ENCODE results near the gene LDLRAD4. TPM values are rescaled to one million over a fixed set of nuclear protein-coding genes. Genes with fewer than 3 reads are reported as not detected.

The LDLRAD4 gene
- total and polyA plus RNA-seq, 9 of the 15 experiments (the other 6 are each of a cell fraction or from before 2014, with no cell fraction given): 0.01 TPM; not detected in 8

DNA sequence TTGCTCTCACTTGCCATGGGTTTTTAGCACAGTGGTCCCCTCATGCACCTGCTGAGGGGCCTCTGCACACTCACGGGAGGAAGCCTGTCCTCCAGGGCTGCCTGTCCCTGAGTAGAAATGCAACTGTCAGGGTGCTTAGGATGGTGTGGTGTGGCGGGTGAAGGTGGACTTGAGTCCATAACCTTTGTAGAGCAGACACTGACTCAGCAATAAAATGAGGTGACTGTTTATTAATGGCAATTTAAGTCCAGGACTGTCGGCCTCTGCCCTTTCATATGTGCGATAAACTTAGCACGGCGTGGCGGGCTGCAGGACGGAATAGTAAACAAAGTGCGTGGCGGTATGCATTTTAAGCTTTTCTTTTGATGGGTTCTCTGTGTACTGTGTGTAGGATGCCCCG, 188.2 kb downstream of the LDLRAD4 start (continued):
- TF ChIP-seq ARID1B (IDR thresholded peaks at IDR 0.05): no peak
- peak; percentile 57 for TF ChIP-seq ZNF316 (IDR thresholded peaks at IDR 0.05)
- TF ChIP-seq HCFC1 (IDR thresholded peaks at IDR 0.05; ENCODE audit: low read depth, low read length): no peak
- TF ChIP-seq, protein P1, sequence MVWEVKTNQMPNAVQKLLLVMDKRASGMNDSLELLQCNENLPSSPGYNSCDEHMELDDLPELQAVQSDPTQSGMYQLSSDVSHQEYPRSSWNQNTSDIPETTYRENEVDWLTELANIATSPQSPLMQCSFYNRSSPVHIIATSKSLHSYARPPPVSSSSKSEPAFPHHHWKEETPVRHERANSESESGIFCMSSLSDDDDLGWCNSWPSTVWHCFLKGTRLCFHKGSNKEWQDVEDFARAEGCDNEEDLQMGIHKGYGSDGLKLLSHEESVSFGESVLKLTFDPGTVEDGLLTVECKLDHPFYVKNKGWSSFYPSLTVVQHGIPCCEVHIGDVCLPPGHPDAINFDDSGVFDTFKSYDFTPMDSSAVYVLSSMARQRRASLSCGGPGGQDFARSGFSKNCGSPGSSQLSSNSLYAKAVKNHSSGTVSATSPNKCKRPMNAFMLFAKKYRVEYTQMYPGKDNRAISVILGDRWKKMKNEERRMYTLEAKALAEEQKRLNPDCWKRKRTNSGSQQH (CRISPR knock-in tag; IDR thresholded peaks at IDR 0.05): no peak
- TF ChIP-seq, protein P2, sequence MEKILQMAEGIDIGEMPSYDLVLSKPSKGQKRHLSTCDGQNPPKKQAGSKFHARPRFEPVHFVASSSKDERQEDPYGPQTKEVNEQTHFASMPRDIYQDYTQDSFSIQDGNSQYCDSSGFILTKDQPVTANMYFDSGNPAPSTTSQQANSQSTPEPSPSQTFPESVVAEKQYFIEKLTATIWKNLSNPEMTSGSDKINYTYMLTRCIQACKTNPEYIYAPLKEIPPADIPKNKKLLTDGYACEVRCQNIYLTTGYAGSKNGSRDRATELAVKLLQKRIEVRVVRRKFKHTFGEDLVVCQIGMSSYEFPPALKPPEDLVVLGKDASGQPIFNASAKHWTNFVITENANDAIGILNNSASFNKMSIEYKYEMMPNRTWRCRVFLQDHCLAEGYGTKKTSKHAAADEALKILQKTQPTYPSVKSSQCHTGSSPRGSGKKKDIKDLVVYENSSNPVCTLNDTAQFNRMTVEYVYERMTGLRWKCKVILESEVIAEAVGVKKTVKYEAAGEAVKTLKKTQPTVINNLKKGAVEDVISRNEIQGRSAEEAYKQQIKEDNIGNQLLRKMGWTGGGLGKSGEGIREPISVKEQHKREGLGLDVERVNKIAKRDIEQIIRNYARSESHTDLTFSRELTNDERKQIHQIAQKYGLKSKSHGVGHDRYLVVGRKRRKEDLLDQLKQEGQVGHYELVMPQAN (IDR thresholded peaks at IDR 0.05; ENCODE audit: borderline replicate concordance): no peak
- TF ChIP-seq MAFF (IDR thresholded peaks at IDR 0.05; ENCODE audit: low read length): peak; percentile 27; the same call in 1 of the 2 replicates
- no peak for TF ChIP-seq ELF4 (CRISPR knock-in tag; IDR thresholded peaks at IDR 0.05)
- TF ChIP-seq ZNF347 (CRISPR knock-in tag; IDR thresholded peaks at IDR 0.05; ENCODE audit: low read depth): no peak
- TF ChIP-seq ZNF282 (CRISPR knock-in tag; IDR thresholded peaks at IDR 0.05): no peak

DNA sequence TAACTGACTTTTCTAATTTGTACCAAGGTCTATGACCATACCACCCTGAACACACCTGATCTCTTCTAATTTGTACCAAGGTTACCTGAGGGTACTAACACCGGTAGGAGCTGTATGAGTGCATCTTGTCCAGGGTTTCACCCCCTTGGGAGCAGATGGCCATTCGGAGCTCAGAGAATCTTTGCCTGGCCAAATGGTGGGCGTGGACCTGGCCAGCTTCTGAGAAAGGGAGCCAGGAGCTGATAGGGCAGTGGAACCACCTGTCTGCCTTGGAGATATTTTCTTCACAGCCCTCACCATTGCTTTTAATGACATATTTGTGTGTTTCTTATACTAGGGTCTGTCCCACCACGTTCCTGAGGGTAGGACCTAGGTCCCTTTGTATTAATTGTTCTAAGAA, 188.9 kb downstream of the LDLRAD4 start:
- H3K9me3 ChIP-seq (replicated peaks; ENCODE audit: control insufficient read depth, insufficient read depth, low read depth, low read length): no peaks in the 10 kb centered on the region
- H3K4me1 ChIP-seq (replicated peaks in 1 of 2; ENCODE audit: control insufficient read depth in 2 of 2, insufficient read depth in 2 of 2, low read length in 2 of 2): no peaks in the 10 kb centered on the region
- no peak overlapping the region for H2AFZ ChIP-seq (ENCODE audit: low read depth, low read length)
- H3K4me3 ChIP-seq: no peak overlapping the region
- H3K9ac ChIP-seq (ENCODE audit: insufficient read depth in 1 of 2, low read depth in 2 of 2, low read length in 2 of 2): no peak overlapping the region
- H3K79me2 ChIP-seq (ENCODE audit: control insufficient read depth, insufficient read depth, low read length): no peaks in the 10 kb centered on the region
- intact Hi-C loops (cut with micrococcal nuclease): no loop called here
- H3K36me3 ChIP-seq (ENCODE audit: control insufficient read depth, insufficient read depth, low read length): no peaks in the 10 kb centered on the region
- BruUV-seq (replicated peaks): no TSS peak
- FAIRE-seq (no peak), DNase-seq (ENCODE audit: extremely low read depth in 1 of 4, low spot score in 3 of 4) (no peak), ATAC-seq (no peak)
- POLR2A ChIA-PET: no interaction called here
- CTCF ChIA-PET (ENCODE audit: low intra/inter-chr PET ratio): no interaction called here
- no peaks in the 10 kb centered on the region for H3K9me1 ChIP-seq (ENCODE audit: control insufficient read depth, insufficient read depth, low read length)
- WGBS (ENCODE audit: insufficient coverage, low coverage, missing lambda C conversion rate): 0% methylated on average over 4 of the region's 4 CpGs
- H3K27ac ChIP-seq (ENCODE audit: extremely low read depth, low read depth, low read length): no peak overlapping the region
- no peak overlapping the region for H3K4me2 ChIP-seq (ENCODE audit: insufficient read depth, low read length)
- in situ Hi-C loops (cut with MboI): no loop called here
- H3K27me3 ChIP-seq (ENCODE audit: control insufficient read depth in 2 of 2, insufficient read depth in 2 of 2, low read length in 2 of 2): peaks cover 11 to 26% of the 10 kb centered on the region in 2 experiments; a peak in 3 of 5 replicates
- H4K20me1 ChIP-seq (replicated peaks; ENCODE audit: control insufficient read depth, insufficient read depth, low read length): no peaks in the 10 kb centered on the region
- TF ChIP-seq LEF1 (IDR thresholded peaks at IDR 0.05): no peak
- TF ChIP-seq ZNF584 (CRISPR knock-in tag; IDR thresholded peaks at IDR 0.05; ENCODE audit: low read depth): no peak
- TF ChIP-seq, protein P3, sequence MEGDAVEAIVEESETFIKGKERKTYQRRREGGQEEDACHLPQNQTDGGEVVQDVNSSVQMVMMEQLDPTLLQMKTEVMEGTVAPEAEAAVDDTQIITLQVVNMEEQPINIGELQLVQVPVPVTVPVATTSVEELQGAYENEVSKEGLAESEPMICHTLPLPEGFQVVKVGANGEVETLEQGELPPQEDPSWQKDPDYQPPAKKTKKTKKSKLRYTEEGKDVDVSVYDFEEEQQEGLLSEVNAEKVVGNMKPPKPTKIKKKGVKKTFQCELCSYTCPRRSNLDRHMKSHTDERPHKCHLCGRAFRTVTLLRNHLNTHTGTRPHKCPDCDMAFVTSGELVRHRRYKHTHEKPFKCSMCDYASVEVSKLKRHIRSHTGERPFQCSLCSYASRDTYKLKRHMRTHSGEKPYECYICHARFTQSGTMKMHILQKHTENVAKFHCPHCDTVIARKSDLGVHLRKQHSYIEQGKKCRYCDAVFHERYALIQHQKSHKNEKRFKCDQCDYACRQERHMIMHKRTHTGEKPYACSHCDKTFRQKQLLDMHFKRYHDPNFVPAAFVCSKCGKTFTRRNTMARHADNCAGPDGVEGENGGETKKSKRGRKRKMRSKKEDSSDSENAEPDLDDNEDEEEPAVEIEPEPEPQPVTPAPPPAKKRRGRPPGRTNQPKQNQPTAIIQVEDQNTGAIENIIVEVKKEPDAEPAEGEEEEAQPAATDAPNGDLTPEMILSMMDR (IDR thresholded peaks at IDR 0.05 in 2 of 3, conservative IDR thresholded peaks at IDR 0.05 in 1 of 3; ENCODE audit: insufficient read depth in 2 of 3, low read depth in 1 of 3, low read length in 3 of 3): no peak
- TF ChIP-seq OTX1 (CRISPR knock-in tag; IDR thresholded peaks at IDR 0.05): no peak
- TF ChIP-seq SNRNP70 (optimal IDR thresholded peaks at IDR 0.05; ENCODE audit: low read depth, low read length): no peak
- TF ChIP-seq, protein P4, sequence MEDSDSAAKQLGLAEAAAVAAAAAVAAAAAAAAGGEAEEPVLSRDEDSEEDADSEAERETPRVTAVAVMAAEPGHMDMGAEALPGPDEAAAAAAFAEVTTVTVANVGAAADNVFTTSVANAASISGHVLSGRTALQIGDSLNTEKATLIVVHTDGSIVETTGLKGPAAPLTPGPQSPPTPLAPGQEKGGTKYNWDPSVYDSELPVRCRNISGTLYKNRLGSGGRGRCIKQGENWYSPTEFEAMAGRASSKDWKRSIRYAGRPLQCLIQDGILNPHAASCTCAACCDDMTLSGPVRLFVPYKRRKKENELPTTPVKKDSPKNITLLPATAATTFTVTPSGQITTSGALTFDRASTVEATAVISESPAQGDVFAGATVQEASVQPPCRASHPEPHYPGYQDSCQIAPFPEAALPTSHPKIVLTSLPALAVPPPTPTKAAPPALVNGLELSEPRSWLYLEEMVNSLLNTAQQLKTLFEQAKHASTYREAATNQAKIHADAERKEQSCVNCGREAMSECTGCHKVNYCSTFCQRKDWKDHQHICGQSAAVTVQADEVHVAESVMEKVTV (CRISPR knock-in tag; IDR thresholded peaks at IDR 0.05): no peak

Data from K562 (cell line).